Erythroblast (primary cell): ENCODE measurements around the gene SOBP.

ENCODE experiments used
- GATA1 ChIP-seq: IDR thresholded peaks from 2 replicates; pipeline ENCODE4 v1.6.1; 2011; ENCODE audit warnings: low read depth, mild to moderate bottlenecking, control low read depth, low read length, moderate library complexity
- POLR2A ChIP-seq: IDR thresholded peaks from 2 replicates; pipeline ENCODE4 v1.6.1; 2011; ENCODE audit warnings: mild to moderate bottlenecking, low read length

DNA sequence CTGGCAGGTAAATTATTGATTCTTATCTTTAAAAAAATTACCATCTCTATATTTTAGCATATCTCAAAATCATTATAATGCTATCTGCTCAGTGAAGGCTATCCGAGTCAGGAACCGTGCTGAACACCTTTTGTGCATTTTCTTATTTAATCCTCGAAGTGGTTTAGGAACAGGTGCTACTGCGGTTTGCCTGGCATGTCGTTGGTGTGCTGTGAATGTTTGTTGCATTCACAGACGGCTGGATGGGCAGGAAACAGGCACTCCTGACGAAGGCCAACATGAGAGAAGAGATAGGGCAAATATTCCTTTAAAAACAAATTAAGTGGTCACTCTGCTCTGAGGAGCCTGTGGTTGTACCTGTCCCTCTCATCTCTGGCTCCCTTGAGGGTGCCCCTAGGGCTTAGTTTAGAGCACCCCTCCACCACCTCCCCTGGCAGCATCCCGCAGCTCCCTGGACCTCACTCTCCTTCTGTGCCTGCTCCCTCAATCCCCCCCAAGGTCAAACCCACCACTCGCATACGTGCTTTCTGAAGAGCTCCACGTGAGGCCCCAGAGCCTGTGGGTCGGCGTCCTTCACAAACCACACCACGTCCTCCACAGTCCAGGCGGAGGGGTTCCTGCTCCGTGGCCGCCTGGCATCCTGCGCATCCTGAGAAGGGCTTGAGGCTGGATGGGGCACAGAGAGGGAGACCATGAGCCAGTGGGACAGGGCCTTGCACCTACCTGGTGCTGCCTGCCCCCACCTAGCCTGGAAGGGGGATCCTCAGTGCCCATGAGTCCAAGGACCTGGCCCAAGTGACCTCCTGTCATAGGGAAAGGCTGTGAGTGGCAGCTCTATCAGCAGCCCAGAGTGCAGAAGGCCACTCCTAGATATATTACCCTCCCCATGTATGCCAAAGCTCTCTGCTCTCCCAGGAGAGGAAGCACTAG is 217.7 kb downstream of the SOBP start:
- TF ChIP-seq POLR2A (no peak), GATA1 (no peak)
